ENCODE results near the gene OSBPL2.

Gene OSBPL2

DNA sequence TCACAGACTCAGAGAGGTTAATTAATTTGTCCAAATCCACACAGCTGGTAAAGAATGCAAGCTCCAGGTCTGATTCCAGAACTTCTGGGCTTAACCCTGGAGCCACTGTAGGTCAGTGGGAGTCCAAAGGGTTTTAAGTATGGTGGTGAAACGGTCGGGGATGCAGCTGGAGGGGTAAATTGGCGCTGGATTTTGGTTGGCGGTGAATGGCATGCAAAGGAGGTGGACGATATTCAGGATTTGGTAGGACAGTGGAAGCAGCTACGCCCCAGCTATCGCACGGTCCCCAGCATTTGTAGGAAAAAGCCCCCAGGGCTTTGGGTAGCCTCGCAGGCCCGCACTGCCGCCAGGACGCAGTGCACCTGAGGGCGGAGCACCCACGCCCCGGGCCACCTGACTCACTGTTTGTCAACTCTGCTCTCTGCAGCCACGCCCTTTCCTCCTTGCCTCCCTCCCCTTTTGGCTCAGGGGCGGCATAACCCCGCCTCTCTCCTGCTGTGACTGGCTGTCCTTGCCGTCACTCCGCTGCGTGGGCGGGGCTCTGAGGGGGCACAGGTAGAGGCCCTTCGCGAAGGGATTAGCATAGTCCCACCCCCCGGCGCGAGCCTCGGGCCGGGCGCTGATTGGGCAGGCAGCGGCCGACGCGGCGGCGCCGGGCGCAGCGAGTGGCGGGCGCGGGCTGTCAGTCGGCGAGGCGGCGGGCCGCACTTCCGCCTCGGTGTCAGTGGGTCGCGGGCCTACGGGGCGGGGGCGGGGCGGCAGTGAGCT is at the start of gene OSBPL2:
Gene OSBPL2 (plus strand): TSS at position 721 of the 768 bp plus-strand sequence. CDS start 17,664 bp downstream, outside the sequence.
- peak; percentile 100 for DNase-seq

DNA sequence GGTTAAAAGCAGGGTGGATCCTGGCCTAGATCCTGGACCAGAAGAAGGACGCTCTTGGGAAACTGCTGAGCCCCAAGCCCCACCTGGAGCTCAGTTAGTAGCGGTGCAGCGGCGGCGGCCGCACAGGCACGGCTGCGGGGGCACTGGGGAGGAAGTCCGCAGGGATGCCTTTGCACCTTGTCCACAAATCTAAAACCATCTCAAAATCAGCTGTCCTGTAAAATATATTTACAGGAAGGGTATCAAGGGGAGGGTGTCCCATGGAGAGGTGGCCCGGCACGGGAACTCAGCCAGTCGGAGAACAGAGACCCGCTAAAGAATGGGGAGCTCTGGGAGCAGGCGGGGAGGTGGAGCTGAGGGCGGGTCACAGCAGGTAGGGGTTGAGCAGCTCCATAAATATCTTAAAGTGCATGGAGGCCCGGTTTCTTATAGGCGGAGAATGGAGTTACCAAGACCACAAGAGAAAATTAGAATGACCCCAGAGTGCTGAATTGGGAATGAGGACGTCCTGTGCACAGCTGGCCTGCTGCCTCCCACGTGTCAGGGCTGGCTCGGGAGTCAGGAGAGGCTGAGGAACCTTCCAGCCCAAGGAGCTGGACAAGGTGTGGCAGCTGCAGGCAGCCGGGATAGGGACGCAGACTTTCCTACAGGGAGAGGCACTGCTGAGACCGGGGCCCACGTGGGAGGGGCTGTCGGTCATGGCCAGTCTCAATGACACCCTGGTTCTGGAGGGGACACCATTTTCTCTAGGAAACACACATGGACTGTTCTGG is 47.5 kb upstream of the OSBPL2 start:
- DNase-seq = no peak

GRCh38 chr20:62191781-62192559 is 46.4 kb upstream of the OSBPL2 start:
- no peak for DNase-seq

DNA sequence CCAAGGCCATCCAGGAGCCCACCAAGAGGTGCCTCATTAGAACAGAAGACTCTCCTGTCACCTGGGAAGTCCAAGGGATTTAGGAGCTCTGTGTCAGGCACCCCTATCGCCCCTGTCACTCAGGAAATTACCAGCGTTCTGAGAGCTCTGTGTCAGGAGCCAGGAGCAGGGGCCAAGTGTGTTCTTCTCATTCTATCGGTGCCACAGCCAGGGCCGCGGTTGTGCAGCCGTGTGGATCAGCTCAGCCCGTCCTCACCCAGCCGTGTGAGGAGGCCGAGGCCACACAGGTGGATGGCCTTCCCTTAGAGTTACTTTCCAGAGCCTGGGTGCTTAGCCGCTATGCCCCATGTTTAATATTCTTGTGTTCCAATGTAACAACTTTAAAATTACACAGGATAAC is 45.7 kb upstream of the OSBPL2 start:
- DNase-seq = no peak

DNA sequence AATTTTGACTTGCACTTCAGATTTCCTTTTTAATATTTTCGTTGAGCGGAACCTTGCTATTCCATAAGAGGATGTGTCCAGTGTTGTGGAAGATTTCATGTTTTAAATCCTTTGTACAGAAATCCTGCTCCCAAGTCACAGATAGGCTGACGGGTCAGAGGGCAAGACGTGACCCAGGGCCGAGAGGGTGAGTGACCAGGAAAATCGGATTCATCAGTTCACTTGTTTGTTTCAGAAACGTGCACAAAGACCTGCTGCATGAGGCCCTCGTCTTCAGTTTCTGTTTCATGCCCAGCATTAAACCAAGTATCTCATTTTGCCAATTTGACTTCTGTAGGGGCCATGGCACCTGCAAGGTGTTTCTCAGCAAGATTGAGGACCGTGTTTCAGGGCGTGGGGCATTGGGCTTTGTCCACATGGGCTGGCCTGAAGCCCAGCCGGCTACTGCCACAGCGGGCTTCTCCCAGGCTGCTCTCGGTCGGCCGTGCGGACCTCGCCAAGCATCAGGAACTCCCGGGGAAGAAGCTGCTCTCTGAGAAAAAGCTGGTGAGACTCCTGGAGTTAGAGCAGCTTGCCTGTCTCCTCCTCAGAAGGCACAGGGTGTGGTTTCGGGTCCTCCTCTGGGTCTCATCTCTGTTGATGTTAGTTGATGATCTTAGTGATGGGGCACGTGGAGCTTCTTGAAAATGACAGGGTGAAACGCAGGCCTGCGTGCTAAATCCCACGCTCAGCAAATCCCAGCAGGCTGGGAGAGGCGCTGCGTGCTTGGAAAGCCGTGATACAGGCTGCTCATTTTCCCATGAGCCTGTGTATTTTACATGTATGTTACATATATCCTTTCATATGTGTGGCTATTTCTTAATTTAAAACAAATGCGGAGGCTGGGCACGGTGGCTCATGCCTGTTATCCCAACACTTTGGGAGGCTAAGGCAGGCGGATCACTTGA is 45.0 kb upstream of the OSBPL2 start:
- no peak for DNase-seq

GRCh38 chr20:62195075-62195405 is 43.3 kb upstream of the OSBPL2 start:
- no peak for DNase-seq

DNA sequence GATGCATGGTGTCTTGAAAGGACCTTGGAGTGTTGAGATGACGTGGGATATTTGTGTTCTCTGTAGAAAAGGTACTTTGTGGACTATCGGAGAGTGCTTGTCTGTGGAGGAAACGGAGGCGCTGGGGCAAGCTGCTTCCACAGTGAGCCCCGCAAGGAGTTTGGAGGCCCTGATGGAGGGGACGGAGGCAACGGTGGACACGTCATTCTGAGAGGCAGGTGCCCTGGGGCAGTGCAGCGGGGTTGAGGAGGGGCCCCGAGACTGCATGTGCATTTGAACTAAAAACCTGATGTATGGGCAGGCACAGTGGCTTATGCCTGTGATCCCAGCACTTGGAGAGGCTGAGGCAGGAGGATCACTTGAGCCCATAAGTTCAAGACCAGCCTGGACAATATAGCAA is 42.6 kb upstream of the OSBPL2 start:
- no peak for DNase-seq

DNA sequence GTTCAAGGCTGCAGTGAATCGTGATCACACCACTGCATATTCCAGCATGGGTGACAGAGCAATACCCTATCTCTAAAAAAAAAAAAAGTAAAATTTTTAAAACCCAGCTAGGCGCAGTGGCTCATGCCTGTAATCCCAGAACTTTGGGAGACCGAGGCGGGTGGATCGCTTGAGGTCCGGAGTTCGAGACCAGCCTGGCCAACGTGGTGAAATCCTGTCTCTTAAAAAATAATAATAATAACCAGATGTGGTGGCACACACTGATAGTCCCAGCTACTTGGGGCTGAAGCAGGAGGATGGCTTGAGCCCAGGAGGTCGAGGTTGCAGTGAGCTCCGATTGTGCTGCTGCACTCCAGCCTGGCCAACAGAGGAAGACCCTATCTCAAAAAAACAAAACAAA is 42.0 kb upstream of the OSBPL2 start:
- DNase-seq = no peak

DNA sequence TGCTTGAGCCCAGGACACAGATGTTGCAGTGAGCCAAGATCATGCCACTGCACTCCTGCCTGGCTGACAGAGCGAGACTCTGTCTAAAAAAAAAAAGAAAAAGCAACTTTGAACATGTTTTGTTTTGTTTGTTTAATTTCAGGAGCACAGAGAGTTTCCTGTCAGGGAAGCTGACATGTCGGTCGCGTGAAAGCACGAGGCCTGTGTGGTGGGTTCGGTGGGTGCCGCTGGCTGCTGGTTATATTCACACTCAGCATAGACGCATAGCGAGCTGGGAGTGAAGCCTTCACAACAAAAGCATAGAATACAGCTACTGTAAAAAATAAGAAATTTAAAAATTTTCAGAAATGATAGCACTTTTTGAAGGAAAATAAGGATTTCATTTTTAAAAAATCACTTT is 41.0 kb upstream of the OSBPL2 start:
- no peak for DNase-seq

DNA sequence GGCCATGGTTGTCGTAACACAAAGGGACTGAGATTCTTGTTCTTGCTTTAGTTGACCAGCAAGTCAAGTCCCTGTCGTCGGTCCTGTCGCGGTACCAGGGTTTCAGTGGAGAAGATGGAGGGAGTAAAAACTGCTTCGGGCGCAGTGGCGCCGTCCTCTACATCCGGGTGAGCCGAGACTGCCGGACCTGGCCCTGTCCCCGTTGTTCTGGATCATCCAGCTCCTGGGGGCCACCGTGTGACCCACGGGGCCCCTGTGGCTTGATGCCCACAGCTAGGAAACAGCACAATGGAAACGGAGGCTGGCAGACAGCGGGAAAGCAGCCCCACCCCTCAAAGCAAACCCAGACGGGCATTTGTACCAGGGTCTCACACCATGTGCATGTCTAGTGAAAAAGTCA is 40.5 kb upstream of the OSBPL2 start:
- DNase-seq = no peak

GRCh38 chr20:62198496-62198895 is 39.8 kb upstream of the OSBPL2 start:
- DNase-seq = no peak

DNA sequence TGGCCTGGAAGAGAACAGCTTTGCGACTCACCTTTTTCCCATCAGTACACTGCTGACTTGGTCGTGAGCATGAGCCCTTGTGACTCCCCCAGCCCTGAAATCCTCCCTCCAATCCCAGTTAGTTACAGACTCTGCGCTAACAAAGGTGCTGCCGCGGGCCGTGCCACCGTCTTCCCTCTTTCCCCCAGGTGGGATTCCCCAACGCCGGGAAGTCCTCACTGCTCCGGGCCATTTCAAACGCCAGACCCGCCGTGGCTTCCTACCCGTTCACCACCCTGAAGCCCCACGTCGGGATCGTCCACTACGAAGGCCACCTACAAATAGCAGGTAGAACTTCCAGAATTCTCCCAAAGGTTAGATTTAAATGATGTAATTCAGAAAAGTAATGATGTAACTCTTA is 39.4 kb upstream of the OSBPL2 start:
- no peak for DNase-seq

DNA sequence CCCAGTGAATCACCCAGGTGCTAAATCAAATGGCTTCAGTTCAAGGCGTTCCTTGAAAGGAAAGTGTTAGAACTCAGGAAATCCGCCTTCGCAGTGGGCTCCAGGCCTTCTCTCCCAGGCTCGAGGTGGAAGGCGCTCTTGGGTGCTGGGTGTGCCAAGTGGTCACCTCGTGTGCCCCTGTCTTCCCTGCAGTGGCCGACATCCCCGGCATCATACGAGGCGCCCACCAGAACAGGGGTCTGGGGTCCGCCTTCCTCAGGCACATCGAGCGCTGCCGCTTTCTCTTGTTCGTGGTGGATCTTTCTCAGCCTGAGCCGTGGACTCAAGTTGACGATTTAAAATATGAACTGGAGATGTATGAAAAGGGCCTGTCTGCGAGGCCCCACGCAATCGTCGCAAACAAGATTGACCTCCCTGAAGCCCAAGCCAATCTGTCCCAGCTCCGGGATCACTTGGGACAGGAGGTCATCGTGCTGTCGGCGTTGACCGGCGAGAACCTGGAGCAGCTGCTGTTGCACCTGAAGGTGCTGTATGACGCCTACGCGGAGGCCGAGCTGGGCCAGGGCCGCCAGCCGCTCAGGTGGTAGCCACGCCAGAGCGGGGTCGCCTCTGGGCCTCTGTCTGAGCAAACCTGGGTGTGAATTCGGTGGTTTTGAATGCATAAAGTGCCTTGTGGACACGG is 37.7 kb upstream of the OSBPL2 start:
- DNase-seq = no peak

GRCh38 chr20:62201173-62202082 is 36.9 kb upstream of the OSBPL2 start:
- DNase-seq = no peak

- DNase-seq = no peak
Observed at GRCh38 chr20:62202083-62202395, 36.3 kb upstream of the OSBPL2 start.

DNA sequence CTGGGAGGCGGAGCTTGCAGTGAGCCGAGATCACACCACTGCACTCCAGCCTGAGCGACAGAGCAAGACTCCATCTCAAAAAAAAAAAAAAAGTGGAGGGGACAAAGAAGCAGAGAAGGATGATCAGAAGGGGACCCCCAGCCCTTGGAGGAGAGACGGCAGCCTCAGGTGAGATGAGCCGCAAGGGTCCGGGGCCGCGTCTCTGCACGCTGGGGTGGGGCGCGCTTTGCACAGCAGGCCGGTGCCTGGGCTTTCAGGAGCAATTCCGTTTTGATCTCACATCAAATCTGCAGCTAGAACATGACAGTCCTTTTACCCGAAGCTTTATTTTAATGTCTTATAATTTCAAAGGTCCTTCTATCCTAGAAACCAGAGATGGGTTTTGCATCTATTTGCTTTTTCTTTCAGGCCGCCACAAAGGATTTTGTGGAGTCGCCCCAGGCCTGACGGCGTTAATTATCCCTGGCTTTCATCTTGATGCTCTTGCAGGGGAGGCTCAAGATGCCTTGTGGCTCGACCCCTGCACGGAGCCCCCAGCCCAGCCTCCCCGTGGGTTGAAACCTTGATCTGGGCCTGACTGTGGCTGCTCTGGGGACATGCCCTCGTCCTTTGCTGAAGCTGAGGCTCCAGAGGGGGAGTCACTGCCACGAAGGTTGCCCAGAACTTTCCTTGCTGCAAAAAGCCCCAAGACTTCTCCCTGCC is 35.5 kb upstream of the OSBPL2 start:
- no peak for DNase-seq

DNA sequence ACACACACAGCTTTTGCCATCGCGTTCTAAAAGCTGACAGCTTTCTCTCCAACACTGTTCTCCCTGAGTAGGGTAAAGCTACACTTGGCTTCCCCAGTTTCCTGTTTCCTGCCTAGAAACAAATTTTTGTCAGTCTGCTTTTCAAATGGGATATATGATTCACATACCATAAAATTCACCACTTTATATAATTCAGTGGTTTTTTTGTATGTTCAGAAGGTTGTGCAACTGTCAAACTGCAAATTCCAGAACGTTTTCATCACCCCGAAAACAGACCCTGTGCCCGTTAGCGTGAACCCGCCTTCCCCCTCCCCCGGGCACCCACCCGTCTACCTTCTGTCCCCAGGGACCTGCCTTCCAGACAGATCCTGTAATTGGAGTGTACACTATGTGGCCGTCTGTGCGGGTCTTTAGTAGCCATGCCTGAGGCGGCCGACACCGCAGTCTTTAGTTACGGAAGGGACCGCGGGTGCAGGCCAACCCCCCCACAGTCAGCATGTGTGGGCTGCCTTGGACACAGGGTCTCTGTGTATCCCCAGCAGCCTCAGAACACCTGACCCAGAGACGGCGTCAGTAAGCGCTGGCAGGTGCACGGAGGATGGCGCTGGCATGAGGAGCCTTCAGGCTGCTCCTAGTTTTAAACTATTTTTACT is 34.8 kb upstream of the OSBPL2 start:
- DNase-seq = no peak

DNA sequence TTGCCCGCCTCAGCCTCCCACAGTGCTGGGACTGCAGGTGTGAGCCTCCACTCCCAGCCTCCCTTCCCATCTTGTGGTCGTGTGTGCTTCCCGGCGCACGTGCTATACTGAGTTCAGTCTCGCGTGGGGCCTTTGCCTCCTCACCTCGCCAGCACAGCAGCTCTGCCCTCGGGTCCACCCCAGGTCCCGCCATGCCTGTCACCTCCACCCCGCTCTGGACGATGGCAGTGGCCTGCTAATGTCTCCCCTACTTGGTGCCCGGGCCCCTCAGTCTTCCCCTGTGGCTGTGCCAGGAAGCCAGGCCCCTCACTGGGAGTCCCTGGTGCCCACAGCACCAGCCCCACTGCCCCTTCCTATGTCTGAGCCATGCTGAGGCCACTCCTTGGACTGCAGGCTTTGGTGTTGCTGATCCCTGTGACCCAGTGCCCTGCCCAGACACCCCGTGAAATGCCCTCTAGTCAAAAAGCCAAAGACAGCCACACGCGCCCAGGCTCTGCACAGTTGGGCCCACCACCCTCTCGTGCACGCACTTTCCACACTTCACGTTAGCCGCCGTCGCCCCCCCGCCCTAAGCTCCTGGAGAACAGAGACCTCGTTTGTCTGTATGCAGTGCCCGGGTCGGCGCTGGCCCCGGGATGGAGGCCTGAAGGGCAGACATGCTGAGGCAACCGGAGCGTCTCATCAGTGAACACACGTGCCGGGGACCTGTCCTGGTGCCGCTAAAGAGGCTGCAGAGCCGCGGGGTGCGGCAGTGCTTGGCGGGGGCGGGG is 32.5 kb upstream of the OSBPL2 start:
- DNase-seq = no peak

DNA sequence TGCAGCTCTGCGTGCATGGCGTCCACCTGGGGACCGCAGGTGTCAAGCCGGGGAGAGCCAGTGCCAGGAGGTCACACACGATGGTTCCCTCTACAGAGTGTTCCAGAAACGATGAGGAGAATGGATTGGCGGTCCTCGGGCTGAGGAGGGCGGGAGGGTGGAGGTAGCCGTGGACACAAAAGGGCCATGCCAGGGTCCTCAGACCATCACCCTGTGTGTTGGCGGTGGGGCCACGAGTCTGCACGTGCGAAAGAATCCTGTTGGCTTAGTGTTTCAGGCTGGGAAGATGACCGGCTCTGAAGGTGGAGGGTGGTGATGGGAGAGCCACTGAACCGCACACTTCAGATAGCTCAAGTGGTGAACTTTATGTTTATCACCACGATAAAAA is 31.9 kb upstream of the OSBPL2 start:
- DNase-seq = no peak

Measured in activated CD4-positive, alpha-beta T cell treated with anti-CD3 and anti-CD28 coated beads for 4 hours (primary cell).